Stimulated activated CD4-positive, alpha-beta T cell treated with anti-CD3 and anti-CD28 coated beads, TNF-alpha, amount 100 ng/mL, for 1 hour (primary cell): ENCODE measurements around the gene ITGA8.

Source experiments
- DNase-seq, 3 donors: peaks; one replicate each; pipeline ENCODE4 v3.0.0-alpha.2; 2020; ENCODE audit warnings: low read depth in 3 of 3, low spot score in 1 of 3

Gene ITGA8

GRCh38 chr10:15472431-15473395 lies 247.0 kb downstream of the ITGA8 start:
- no peak for DNase-seq

- no peak for DNase-seq
These were observed 247.7 kb downstream of the ITGA8 start for GRCh38 chr10:15472008-15472407.

- no peak for DNase-seq
These were observed 250.6 kb downstream of the ITGA8 start for GRCh38 chr10:15469111-15469510.

GRCh38 chr10:15464381-15464780 lies 255.3 kb downstream of the ITGA8 start:
- no peak for DNase-seq
